BE2C (cell line): Measurements from ENCODE around the gene GPN2.

Experiments used
- DNase-seq: peaks from one replicate; pipeline ENCODE4 v3.0.0-alpha.2; 2020
- H3K27me3 ChIP-seq: fragments of 250-450 bp; sonication (Bioruptor Pico); 2 replicates; pipeline ENCODE4 v1.5.1; 2020; ENCODE audit warnings: mild to moderate bottlenecking
- H3K36me3 ChIP-seq: fragments of 250-450 bp; sonication (Bioruptor Pico); 2 replicates; pipeline ENCODE4 v1.5.1; 2020; ENCODE audit warnings: mild to moderate bottlenecking
- H3K4me1 ChIP-seq: fragments of 250-450 bp; sonication (Bioruptor Pico); 2 replicates; pipeline ENCODE4 v1.5.1; 2020
- H3K4me3 ChIP-seq: 2 replicates; pipeline ENCODE4 v1.5.1; 2011; ENCODE audit warnings: low read depth, low read length
- H3K9me3 ChIP-seq: fragments of 250-450 bp; sonication (Bioruptor Pico); 2 replicates; pipeline ENCODE4 v1.5.1; 2020
- CTCF ChIP-seq: IDR thresholded peaks from 2 replicates; pipeline ENCODE4 v1.5.1; 2012; ENCODE audit warnings: mild to moderate bottlenecking, low read depth, low read length

The GPN2 gene

DNA sequence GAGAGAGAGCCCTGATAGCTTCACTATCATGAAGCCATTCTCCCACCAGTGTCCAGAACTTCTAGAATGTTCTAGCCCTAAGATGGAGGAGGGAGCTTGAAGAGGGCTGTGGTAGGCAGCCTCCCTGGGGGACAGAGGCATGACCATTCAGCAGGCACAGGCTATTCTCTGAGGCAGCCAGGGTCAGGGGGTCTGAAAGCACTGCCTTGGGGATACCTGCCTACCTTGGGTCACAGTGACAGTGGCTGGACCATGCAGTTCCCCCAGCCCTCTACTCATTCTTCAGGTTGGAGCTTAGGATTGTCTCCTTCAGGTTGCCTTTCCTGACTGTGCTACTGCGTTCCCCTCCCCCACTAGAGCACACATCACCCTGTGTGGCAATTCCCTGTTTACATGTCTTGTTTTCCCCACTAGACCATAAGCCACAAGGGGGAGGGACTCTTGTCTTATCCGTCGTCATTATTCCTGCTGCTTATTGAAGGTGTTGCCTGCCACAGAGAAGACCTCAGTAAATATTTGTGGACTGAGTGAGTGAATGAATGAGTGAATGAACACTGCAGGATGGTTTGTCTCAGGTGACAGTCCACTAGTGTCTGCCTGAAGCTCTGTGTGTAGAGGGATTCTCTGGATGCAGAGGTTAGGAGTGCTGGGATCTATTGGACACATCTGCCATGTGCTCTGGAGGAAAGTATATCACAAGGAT is 58.4 kb downstream of the GPN2 start:
- Histone ChIP-seq H3K27me3 (no peaks in the 10 kb centered on the region), H3K4me1 (no peaks in the 10 kb centered on the region), H3K36me3 (no peaks in the 10 kb centered on the region), H3K4me3 (no peak overlapping the region), H3K9me3 (no peaks in the 10 kb centered on the region)
- no peak for DNase-seq
- no peak for TF ChIP-seq CTCF

DNA sequence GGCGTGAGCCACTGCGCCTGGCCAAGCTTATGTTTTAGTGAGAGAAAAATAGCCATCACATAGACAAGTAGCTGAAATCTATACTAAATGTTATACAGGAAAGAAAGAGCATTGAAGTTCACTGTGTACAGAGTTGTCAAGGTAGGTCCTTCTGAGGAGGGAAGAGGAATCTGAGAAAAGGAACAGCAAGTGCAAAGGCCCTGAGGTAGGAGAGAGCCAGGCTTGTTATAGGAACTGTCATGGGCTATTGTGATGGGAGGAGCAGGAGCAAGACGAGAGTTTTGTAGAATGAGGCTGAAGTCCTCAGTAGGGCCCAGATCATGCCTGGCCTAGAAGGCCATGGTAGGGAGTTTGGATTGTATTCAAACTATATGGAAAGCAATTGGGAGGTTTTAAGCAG is 59.0 kb downstream of the GPN2 start:
- Histone ChIP-seq H3K27me3 (no peaks in the 10 kb centered on the region), H3K9me3 (no peaks in the 10 kb centered on the region), H3K36me3 (no peaks in the 10 kb centered on the region), H3K4me3 (no peak overlapping the region), H3K4me1 (no peaks in the 10 kb centered on the region)
- TF ChIP-seq CTCF, result no peak
- no peak for DNase-seq

GRCh38 chr1:26829184-26829911 is 60.7 kb downstream of the GPN2 start:
- TF ChIP-seq CTCF, result no peak
- no peak overlapping the region for H3K4me3 ChIP-seq
- H3K4me1 ChIP-seq, result no peaks in the 10 kb centered on the region
- no peaks in the 10 kb centered on the region for H3K36me3 ChIP-seq
- no peak for DNase-seq
- no peaks in the 10 kb centered on the region for H3K9me3 ChIP-seq
- H3K27me3 ChIP-seq, result no peaks in the 10 kb centered on the region

DNA sequence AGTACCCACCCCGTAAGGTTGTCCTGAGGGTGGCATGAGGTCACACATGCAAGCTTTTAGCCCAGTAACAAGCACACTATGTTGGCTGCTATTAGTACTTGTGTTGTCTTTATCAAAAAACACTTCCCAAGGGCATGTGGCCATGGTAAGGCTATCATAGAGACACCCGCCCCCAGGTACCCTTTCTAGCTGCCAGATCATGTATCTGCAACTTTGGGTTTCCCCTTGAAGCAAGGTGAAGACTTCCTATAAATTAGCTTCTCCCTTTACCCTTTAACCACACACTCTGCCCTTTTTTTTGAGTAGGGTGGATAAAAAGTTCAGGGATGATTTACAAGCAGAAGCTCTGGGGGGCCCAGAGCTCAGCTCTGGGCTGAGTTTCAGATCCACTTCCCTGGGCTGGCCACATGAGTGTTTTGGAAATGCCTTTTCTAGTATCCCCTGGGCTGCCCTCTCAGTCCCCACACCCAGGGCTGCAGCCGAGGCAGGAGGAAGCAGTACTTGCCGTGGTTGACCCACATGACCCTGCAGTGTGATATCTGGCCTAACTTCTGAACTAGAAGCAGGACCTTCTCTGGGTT is 61.6 kb downstream of the GPN2 start:
- no peak overlapping the region for H3K4me3 ChIP-seq
- no peaks in the 10 kb centered on the region for H3K27me3 ChIP-seq
- no peak for TF ChIP-seq CTCF
- no peaks in the 10 kb centered on the region for H3K4me1 ChIP-seq
- DNase-seq, result no peak
- H3K36me3 ChIP-seq, result no peaks in the 10 kb centered on the region
- H3K9me3 ChIP-seq, result no peaks in the 10 kb centered on the region

- no peak for TF ChIP-seq CTCF
- Histone ChIP-seq H3K4me1 (no peaks in the 10 kb centered on the region), H3K27me3 (no peaks in the 10 kb centered on the region), H3K4me3 (peak overlapping the region; percentile 51), H3K36me3 (no peaks in the 10 kb centered on the region), H3K9me3 (no peaks in the 10 kb centered on the region)
- no peak for DNase-seq
Observed at GRCh38 chr1:26827663-26828062, 62.4 kb downstream of the GPN2 start.

- no peaks in the 10 kb centered on the region for H3K27me3 ChIP-seq
- H3K4me1 ChIP-seq, result no peaks in the 10 kb centered on the region
- no peaks in the 10 kb centered on the region for H3K9me3 ChIP-seq
- no peak for DNase-seq
- H3K36me3 ChIP-seq, result no peaks in the 10 kb centered on the region
- no peak for TF ChIP-seq CTCF
- H3K4me3 ChIP-seq, result peak overlapping the region; percentile 51
Observed at GRCh38 chr1:26827106-26827604, 62.9 kb downstream of the GPN2 start.
